Fibroblast of pulmonary artery (primary cell): ENCODE measurements around the gene SH3BP4.
A peak's percentile ranks its signal among the peaks of the same experiment; 100 is the strongest.

Experiments used
- DNase-seq: peaks from one replicate; pipeline ENCODE4 v3.0.0-alpha.2; 2010; ENCODE audit warnings: low read depth
- H3K4me3 ChIP-seq: replicated peaks from 2 replicates; pipeline ENCODE4 v1.5.1; 2011; ENCODE audit warnings: low read depth, mild to moderate bottlenecking, control low read depth, low read length, moderate library complexity
- TF ChIP-seq, protein P1 (sequence below): IDR thresholded peaks from 2 replicates; pipeline ENCODE4 v1.5.1; 2011; ENCODE audit warnings: mild to moderate bottlenecking, control low read depth, low read length, inconsistent platforms; ENCODE audit errors: missing control alignments

Gene SH3BP4

DNA sequence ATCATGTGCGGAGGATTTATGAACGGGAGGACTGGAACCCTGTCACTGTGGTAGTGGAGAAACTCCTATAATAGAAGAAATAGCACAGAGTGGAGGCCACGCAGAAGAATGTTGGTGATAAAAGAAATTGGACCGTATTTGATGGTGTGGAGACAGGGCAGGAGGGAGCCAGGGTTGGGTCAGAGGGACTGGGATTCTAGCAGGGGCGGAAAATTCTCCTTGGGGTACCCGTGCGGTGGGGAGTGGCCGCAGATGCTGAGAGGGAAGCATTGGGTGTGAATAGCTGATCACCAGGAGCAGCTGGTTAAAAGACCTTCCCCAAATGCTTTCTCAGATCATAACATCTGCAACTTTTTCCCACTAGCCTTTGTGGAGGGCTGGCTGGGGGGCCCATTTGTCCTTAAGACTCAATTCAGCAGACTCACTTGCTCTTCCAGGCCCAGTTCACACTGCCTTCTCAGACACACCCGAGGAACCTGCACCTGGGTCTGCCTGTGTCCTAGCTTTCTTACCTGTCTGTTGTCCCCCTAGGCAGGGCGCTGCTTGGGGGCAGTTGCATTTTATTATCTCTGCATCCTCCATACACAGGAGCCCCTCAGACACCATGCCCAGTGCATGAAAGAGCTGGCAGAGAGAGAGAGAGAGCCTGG lies 7.1 kb downstream of the SH3BP4 start:
- TF ChIP-seq, protein P1, sequence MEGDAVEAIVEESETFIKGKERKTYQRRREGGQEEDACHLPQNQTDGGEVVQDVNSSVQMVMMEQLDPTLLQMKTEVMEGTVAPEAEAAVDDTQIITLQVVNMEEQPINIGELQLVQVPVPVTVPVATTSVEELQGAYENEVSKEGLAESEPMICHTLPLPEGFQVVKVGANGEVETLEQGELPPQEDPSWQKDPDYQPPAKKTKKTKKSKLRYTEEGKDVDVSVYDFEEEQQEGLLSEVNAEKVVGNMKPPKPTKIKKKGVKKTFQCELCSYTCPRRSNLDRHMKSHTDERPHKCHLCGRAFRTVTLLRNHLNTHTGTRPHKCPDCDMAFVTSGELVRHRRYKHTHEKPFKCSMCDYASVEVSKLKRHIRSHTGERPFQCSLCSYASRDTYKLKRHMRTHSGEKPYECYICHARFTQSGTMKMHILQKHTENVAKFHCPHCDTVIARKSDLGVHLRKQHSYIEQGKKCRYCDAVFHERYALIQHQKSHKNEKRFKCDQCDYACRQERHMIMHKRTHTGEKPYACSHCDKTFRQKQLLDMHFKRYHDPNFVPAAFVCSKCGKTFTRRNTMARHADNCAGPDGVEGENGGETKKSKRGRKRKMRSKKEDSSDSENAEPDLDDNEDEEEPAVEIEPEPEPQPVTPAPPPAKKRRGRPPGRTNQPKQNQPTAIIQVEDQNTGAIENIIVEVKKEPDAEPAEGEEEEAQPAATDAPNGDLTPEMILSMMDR = no peak
- H3K4me3 ChIP-seq = no peak overlapping the region
- DNase-seq = no peak

DNA sequence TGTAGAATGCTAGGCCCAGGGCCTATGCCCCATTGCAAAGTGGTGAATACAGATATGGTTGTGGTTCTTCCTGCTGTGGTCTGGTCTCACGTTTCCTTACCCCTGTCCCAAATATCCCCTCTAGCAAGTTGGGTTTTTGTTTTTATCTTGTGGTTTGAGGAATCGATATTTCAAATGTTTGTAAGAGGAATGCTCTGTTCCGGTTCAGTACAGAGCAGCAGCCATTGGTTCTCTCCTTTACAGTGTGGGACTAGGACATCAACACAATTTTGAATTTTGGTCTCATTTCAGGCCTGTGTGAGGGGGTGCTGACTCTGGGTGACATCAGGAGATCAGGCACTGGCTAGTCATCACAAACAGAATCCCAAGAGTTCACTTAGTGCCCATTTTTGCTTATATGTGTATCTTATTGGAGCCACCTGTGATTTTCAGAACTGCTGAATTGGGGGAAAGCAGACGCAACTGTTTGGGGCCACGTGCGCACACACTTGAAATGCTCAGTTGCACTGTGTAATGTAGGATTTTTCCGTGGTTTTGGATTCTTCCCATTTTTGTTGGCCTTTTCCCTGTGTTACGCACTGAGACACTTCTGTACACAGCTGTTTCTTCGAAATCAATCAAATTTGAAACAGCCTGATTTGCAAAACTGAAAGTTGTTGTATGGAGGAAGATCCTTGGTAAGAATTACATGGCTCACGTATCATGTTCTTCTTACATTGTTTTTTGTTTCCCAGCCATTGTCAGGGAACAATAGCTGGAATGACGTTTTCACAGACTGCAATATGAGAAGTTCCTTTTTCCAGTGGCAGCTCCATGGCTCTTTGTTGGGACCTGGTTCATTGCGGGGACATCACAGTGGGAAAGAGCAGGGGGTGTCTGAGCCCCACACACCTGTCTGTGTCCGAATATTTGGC lies 8.6 kb downstream of the SH3BP4 start:
- DNase-seq = peak; percentile 46
- TF ChIP-seq, protein P1 = no peak
- H3K4me3 ChIP-seq = no peak overlapping the region

DNA sequence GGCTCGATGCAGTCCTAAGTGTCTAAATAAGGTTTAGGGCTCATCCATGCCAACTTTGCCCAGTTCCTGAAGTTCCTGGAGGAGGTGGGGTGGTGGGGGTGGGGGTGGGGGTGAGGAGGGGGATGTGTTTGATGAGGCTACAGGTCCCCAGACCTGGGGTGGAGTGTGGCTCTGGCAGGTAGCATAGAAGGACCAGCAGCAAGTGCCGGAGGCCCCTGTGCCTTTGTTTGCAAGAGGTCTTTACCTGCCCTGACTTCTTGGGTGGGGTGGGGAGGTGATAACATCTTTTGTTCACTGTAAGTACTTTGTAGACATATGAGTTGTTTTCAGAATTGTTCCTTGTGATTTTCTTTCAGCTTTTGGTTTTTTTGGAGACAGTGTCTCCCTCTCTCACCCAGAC lies 10.0 kb downstream of the SH3BP4 start:
- TF ChIP-seq, protein P1 = no peak
- DNase-seq = no peak
- no peak overlapping the region for H3K4me3 ChIP-seq

DNA sequence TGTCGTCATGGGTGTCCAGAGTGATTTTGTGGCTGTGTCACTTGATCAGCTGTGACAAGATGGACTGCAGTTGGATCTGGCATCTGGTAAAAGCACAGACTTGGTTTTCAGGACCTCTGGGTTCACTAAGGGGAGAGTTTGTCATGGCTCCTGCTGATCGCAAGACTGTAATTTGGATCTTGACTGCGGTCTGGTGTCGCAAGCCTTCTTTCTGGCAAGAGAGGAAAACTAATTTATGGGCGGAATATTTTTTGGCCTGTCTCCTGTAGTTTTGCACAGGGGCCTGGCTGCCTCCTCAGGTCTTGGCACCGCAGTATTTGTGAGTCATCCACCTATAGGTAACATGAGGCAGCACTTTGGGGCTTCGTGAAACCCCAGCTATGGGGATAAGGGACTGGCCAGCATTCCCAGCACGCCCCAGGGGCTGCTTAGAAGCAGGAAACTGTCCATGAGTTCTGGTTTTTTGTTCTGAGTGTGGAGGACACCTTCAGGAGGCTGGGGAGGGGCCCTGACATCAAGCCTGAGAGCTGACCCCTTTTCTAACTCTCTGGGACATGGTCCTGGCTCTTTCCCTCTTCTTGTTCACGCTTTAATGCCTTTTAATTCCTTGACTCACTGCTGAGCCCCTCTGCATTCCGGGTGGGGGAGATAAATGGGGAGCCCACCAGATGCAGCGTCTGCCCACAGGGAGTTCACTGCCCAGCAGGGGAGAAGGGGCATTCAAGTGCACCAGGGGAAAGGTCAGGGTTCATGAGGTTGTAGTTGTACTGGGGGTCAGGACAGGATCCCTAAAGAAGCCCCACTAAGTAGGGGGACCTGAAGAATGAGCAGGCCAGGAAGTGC lies 12.2 kb downstream of the SH3BP4 start:
- TF ChIP-seq, protein P1 = no peak
- peak overlapping the region; percentile 12 for H3K4me3 ChIP-seq
- DNase-seq = peak; percentile 73

DNA sequence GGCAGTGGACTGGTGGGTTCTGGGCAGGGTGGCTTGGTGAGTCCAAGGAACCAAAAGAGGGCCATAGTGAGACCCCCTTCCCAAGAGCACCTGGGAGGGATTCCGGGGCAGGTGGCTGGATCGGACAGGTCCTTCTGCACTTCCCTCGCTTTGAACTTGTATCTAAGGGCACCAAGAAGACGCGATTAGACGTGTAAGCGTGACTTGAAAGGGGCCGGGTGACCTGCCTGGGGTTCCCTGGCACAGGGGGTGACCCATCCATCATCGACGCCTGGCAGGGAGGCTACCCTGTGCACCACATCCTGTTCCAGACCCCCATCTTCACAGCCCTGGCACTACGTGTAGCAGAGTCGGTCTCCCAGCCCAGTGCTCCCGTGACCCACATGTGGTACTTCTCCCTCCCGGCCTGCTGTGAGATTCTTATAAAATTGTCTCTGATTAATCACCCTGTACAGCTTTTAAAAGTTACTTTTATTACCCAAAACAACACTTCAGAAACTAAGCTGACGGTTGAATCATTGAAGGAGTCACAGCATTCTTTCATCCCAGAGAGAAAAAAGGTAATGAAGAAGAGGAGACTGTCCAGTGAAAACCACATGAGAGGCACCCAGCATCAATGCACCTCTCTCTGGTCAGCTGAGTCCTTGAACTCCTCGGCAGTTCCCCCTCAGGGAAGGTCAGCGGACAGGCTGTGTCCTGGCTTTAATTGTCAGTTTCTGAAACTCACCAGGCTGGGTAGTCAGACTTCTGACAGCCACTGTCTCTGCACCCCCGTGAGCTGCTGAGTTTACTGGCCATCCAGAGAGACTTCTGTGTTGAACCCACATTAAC lies 13.0 kb downstream of the SH3BP4 start:
- no peak overlapping the region for H3K4me3 ChIP-seq
- TF ChIP-seq, protein P1 = no peak
- no peak for DNase-seq

DNA sequence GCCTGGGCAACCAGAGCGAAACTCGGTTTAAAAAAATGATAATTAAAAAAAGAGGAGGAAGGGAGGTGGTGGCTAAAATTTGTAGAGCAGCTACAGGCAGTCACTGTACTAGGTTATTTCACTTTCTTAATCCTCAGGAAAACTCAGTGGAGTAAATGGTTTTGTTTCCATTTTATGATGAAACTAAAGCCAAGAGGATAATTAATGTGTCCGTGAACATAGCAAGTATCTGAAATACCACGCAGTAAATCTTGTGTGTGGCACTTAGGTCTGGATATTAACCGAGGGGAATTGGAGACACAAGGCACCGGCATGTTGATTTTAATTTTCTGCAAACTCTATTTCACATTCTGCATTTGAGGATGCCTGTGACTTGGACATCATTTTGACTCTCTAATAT lies 14.5 kb downstream of the SH3BP4 start:
- no peak for DNase-seq
- TF ChIP-seq, protein P1 = no peak
- H3K4me3 ChIP-seq = no peak overlapping the region
